GM19324 (cell line): ENCODE measurements around the gene FOXR1.
A peak's percentile ranks its signal among the peaks of the same experiment; 100 is the strongest.

Experiments
- ATAC-seq: cut with Tn5 transposase; IDR thresholded peaks from one replicate; pipeline ENCODE4 v1.9.1; 2021; ENCODE audit warnings: mild to moderate bottlenecking, moderate library complexity; ENCODE audit not compliant: unreplicated experiment, low FRiP score

The FOXR1 gene

GRCh38 chr11:119025099-119025473 lies 53.5 kb downstream of the FOXR1 start:
- no peak for ATAC-seq

- ATAC-seq, result no peak
Observed at GRCh38 chr11:119025541-119025940, 54.0 kb downstream of the FOXR1 start.

GRCh38 chr11:119025978-119026766 lies 54.6 kb downstream of the FOXR1 start:
- no peak for ATAC-seq

- no peak for ATAC-seq
Observed at GRCh38 chr11:119026970-119027369, 55.4 kb downstream of the FOXR1 start.

GRCh38 chr11:119027561-119028345 lies 56.2 kb downstream of the FOXR1 start:
- ATAC-seq, result no peak

GRCh38 chr11:119028346-119029068 lies 56.9 kb downstream of the FOXR1 start:
- no peak for ATAC-seq

- ATAC-seq, result no peak
Observed at GRCh38 chr11:119029069-119029339, 57.4 kb downstream of the FOXR1 start.

GRCh38 chr11:119029340-119030028 lies 57.9 kb downstream of the FOXR1 start:
- ATAC-seq, result no peak

- peak; percentile 9 for ATAC-seq
Observed at GRCh38 chr11:119030029-119030328, 58.4 kb downstream of the FOXR1 start.

- ATAC-seq, result peak; percentile 86
Observed at GRCh38 chr11:119030329-119031047, 58.9 kb downstream of the FOXR1 start, which contains the start of gene SLC37A4. Gene SLC37A4, minus strand, starts transcription at chr11:119030877.
